ENCODE data around the gene SLC16A4.

- TF ChIP-seq CTCF (IDR thresholded peaks at IDR 0.05), result no peak
- TF ChIP-seq POLR2A (IDR thresholded peaks at IDR 0.05), result no peak
These were observed 15.3 kb downstream of the SLC16A4 start for GRCh38 chr1:110375490-110375889.
